Measurements from ENCODE around the gene PPP1R13L. TPM values are rescaled to one million over a fixed set of nuclear protein-coding genes. Genes with fewer than 3 reads are reported as not detected.

Gene PPP1R13L
- total RNA-seq, 4 donors from 2014 or later, result 53.1 to 166 (median 87.8) TPM

- Histone ChIP-seq H3K9me3 (no peaks in the 10 kb centered on the region), H3K27ac (no peak overlapping the region), H3K27me3 (no peaks in the 10 kb centered on the region), H3K36me3 (peaks cover 4 to 56% (median 4%) of the 10 kb centered on the region in 3 donors), H3K4me1 (peaks cover 15 to 76% (median 16%) of the 10 kb centered on the region in 3 donors), H3K4me3 (no peak overlapping the region)
- intact Hi-C loops (cut with DNase I), result no loop called here
- TF ChIP-seq CTCF (IDR thresholded peaks at IDR 0.05) (no peak), POLR2A (IDR thresholded peaks at IDR 0.05) (no peak)
- DNase-seq, result no peak
- 58 to 78% methylated on average over 6 of the region's 6 CpGs for WGBS, 2 donors
These were observed 17.2 kb upstream of the PPP1R13L start for GRCh38 chr19:45421947-45422498.

- H3K9me3 ChIP-seq, result no peaks in the 10 kb centered on the region
- peaks cover 4 to 68% (median 4%) of the 10 kb centered on the region in 3 donors for H3K36me3 ChIP-seq
- no peak for DNase-seq
- intact Hi-C loops (cut with DNase I), result no loop called here
- no peak overlapping the region for H3K4me3 ChIP-seq
- TF ChIP-seq POLR2A (IDR thresholded peaks at IDR 0.05) (no peak), CTCF (IDR thresholded peaks at IDR 0.05) (no peak)
- H3K27ac ChIP-seq, result no peak overlapping the region
- H3K27me3 ChIP-seq, result no peaks in the 10 kb centered on the region
- WGBS, 2 donors, result 83 to 86% methylated on average over 6 of the region's 6 CpGs
- H3K4me1 ChIP-seq, result peaks cover 15 to 74% (median 16%) of the 10 kb centered on the region in 3 donors
These were observed 16.0 kb upstream of the PPP1R13L start for GRCh38 chr19:45420871-45421270.

GRCh38 chr19:45420356-45420755 is 15.5 kb upstream of the PPP1R13L start:
- no peak overlapping the region for H3K27ac ChIP-seq
- H3K4me1 ChIP-seq, result peaks cover 15 to 71% (median 16%) of the 10 kb centered on the region in 3 donors
- no peak overlapping the region for H3K4me3 ChIP-seq
- TF ChIP-seq POLR2A (IDR thresholded peaks at IDR 0.05), result no peak
- no peak for TF ChIP-seq CTCF (IDR thresholded peaks at IDR 0.05)
- intact Hi-C loops (cut with DNase I), result no loop called here
- H3K36me3 ChIP-seq, result peaks cover 4 to 73% (median 4%) of the 10 kb centered on the region in 3 donors
- no peaks in the 10 kb centered on the region for H3K9me3 ChIP-seq
- WGBS, 2 donors, result 68 to 78% methylated on average over 5 to 8 of the region's 10 CpGs
- no peaks in the 10 kb centered on the region for H3K27me3 ChIP-seq
- no peak for DNase-seq

GRCh38 chr19:45419895-45420294 is 15.0 kb upstream of the PPP1R13L start:
- no peaks in the 10 kb centered on the region for H3K9me3 ChIP-seq
- intact Hi-C loops (cut with DNase I), result no loop called here
- peak overlapping the region in 1 of 4 donors; percentile 25 for H3K27ac ChIP-seq
- no peak overlapping the region for H3K4me3 ChIP-seq
- H3K36me3 ChIP-seq, result peaks cover 4 to 77% (median 5%) of the 10 kb centered on the region in 3 donors
- no peak for TF ChIP-seq CTCF (IDR thresholded peaks at IDR 0.05)
- no peak for TF ChIP-seq POLR2A (IDR thresholded peaks at IDR 0.05)
- DNase-seq, result no peak
- H3K4me1 ChIP-seq, result peaks cover 15 to 67% (median 16%) of the 10 kb centered on the region in 3 donors
- WGBS, 2 donors, result no CpG with 5 or more reads among the region's 3 CpGs
- H3K27me3 ChIP-seq, result no peaks in the 10 kb centered on the region

- peaks cover 4 to 82% (median 9%) of the 10 kb centered on the region in 3 donors for H3K36me3 ChIP-seq
- H3K27ac ChIP-seq, result peak overlapping the region in 1 of 4 donors; percentile 25
- DNase-seq, result no peak
These were observed 14.5 kb upstream of the PPP1R13L start for GRCh38 chr19:45419396-45419795.

More at GRCh38 chr19:45419396-45419795, 14.5 kb upstream of the PPP1R13L start:
- no peaks in the 10 kb centered on the region for H3K9me3 ChIP-seq
- no peak for TF ChIP-seq CTCF (IDR thresholded peaks at IDR 0.05)
- TF ChIP-seq POLR2A (IDR thresholded peaks at IDR 0.05), result no peak
- no peaks in the 10 kb centered on the region for H3K27me3 ChIP-seq
- no peak overlapping the region for H3K4me3 ChIP-seq
- 60 to 71% methylated on average over 1 to 4 of the region's 4 CpGs for WGBS, 2 donors
- peaks cover 15 to 62% (median 16%) of the 10 kb centered on the region in 3 donors for H3K4me1 ChIP-seq
- intact Hi-C loops (cut with DNase I), result no loop called here
